ENCODE results near the gene DNMT1.

- TF ChIP-seq CTCF (IDR thresholded peaks at IDR 0.05) (no peak), SIN3A (IDR thresholded peaks at IDR 0.05; ENCODE audit: borderline replicate concordance, insufficient read depth, low read depth, low read length) (no peak), REST (IDR thresholded peaks at IDR 0.05; ENCODE audit: insufficient read depth in 1 of 2, low read depth in 2 of 2, low read length in 1 of 2) (no peak), TCF7L2 (IDR thresholded peaks at IDR 0.05; ENCODE audit: low read depth, low read length) (no peak)
Measured at GRCh38 chr19:10238172-10238783, 43.5 kb upstream of the DNMT1 start.
